KMS-11 (cell line): Measurements from ENCODE around the gene FOXF1.

ENCODE experiments used
- H2AFZ ChIP-seq: fragments of 200-600 bp; sonication (generic); 2 replicates; pipeline ENCODE4 v1.6.1; 2016; ENCODE audit warnings: antibody characterized with exemption, mixed run types, low read depth
- H3K27ac ChIP-seq: fragments of 200-600 bp; sonication (generic); 2 replicates; pipeline ENCODE4 v1.6.1; 2016; ENCODE audit warnings: mild to moderate bottlenecking, mixed run types
- H3K27me3 ChIP-seq: fragments of 200-600 bp; sonication (generic); 2 replicates; pipeline ENCODE4 v1.6.1; 2017; ENCODE audit warnings: mild to moderate bottlenecking, low read depth, mixed run types, moderate library complexity; ENCODE audit not compliant: insufficient read depth
- H3K36me3 ChIP-seq: fragments of 200-600 bp; sonication (generic); 2 replicates; pipeline ENCODE4 v1.6.1; 2017; ENCODE audit warnings: mild to moderate bottlenecking, mixed run types; ENCODE audit not compliant: insufficient read depth
- H3K4me1 ChIP-seq: fragments of 200-600 bp; sonication (generic); 2 replicates; pipeline ENCODE4 v1.6.1; 2016; ENCODE audit warnings: mild to moderate bottlenecking, low read depth, mixed run types; ENCODE audit not compliant: poor library complexity, severe bottlenecking
- H3K4me2 ChIP-seq: fragments of 200-600 bp; sonication (generic); 2 replicates; pipeline ENCODE4 v1.7.0; 2016; ENCODE audit warnings: mild to moderate bottlenecking, mixed run types
- H3K4me3 ChIP-seq: fragments of 200-600 bp; sonication (generic); IDR thresholded peaks from 2 replicates; pipeline ENCODE4 v1.6.1; 2017; ENCODE audit warnings: low read depth, low read length, mixed read lengths; ENCODE audit not compliant: insufficient read depth
- H3K79me2 ChIP-seq: fragments of 200-600 bp; sonication (generic); 2 replicates; pipeline ENCODE4 v1.6.1; 2016; ENCODE audit warnings: low read depth, mixed run types; ENCODE audit not compliant: insufficient read depth
- H3K9ac ChIP-seq: fragments of 200-600 bp; sonication (generic); 2 replicates; pipeline ENCODE4 v1.6.1; 2016; ENCODE audit warnings: mild to moderate bottlenecking, mixed run types
- H4K20me1 ChIP-seq: fragments of 200-600 bp; sonication (generic); 2 replicates; pipeline ENCODE4 v1.6.1; 2016; ENCODE audit warnings: mild to moderate bottlenecking, mixed run types; ENCODE audit not compliant: insufficient read depth
- CTCF ChIP-seq: fragments of 200-600 bp; sonication (generic); conservative IDR thresholded peaks from 2 replicates; pipeline ENCODE4 v1.6.1; 2017; ENCODE audit warnings: low read depth, mild to moderate bottlenecking, antibody characterized with exemption, low read length, moderate library complexity, mixed read lengths

FOXF1 gene

GRCh38 chr16:86534779-86535615, 24.7 kb downstream of the FOXF1 start:
- Histone ChIP-seq H3K79me2 (no peaks in the 10 kb centered on the region), H3K9ac (no peak overlapping the region), H3K4me2 (no peak overlapping the region), H2AFZ (no peak overlapping the region), H3K36me3 (no peaks in the 10 kb centered on the region; the same call in 1 of the 2 replicates), H3K27ac (no peak overlapping the region), H3K4me3 (no peak overlapping the region), H4K20me1 (no peaks in the 10 kb centered on the region), H3K4me1 (no peaks in the 10 kb centered on the region), H3K27me3 (no peaks in the 10 kb centered on the region)
- no peak for TF ChIP-seq CTCF

GRCh38 chr16:86536621-86537020, 26.3 kb downstream of the FOXF1 start:
- H3K36me3 ChIP-seq, result no peaks in the 10 kb centered on the region; the same call in 1 of the 2 replicates
- TF ChIP-seq CTCF, result no peak
- no peaks in the 10 kb centered on the region for H4K20me1 ChIP-seq
- no peak overlapping the region for H3K27ac ChIP-seq
- no peaks in the 10 kb centered on the region for H3K27me3 ChIP-seq
- H2AFZ ChIP-seq, result no peak overlapping the region
- H3K79me2 ChIP-seq, result no peaks in the 10 kb centered on the region
- H3K4me1 ChIP-seq, result no peaks in the 10 kb centered on the region
- no peak overlapping the region for H3K4me3 ChIP-seq
- H3K9ac ChIP-seq, result no peak overlapping the region
- no peak overlapping the region for H3K4me2 ChIP-seq

GRCh38 chr16:86537486-86537885, 27.2 kb downstream of the FOXF1 start:
- H3K79me2 ChIP-seq, result no peaks in the 10 kb centered on the region
- no peaks in the 10 kb centered on the region for H3K27me3 ChIP-seq
- no peaks in the 10 kb centered on the region for H3K4me1 ChIP-seq
- TF ChIP-seq CTCF, result no peak
- H3K4me2 ChIP-seq, result no peak overlapping the region
- H3K27ac ChIP-seq, result no peak overlapping the region
- H3K36me3 ChIP-seq, result no peaks in the 10 kb centered on the region; the same call in 1 of the 2 replicates
- H4K20me1 ChIP-seq, result no peaks in the 10 kb centered on the region
- no peak overlapping the region for H3K9ac ChIP-seq
- no peak overlapping the region for H2AFZ ChIP-seq
- H3K4me3 ChIP-seq, result no peak overlapping the region

- no peaks in the 10 kb centered on the region for H3K79me2 ChIP-seq
- no peaks in the 10 kb centered on the region for H3K27me3 ChIP-seq
- H2AFZ ChIP-seq, result no peak overlapping the region
- no peak for TF ChIP-seq CTCF
- no peak overlapping the region for H3K9ac ChIP-seq
- no peak overlapping the region for H3K4me2 ChIP-seq
- no peaks in the 10 kb centered on the region for H3K4me1 ChIP-seq
- no peaks in the 10 kb centered on the region; the same call in 1 of the 2 replicates for H3K36me3 ChIP-seq
- no peak overlapping the region for H3K27ac ChIP-seq
- H3K4me3 ChIP-seq, result no peak overlapping the region
- H4K20me1 ChIP-seq, result no peaks in the 10 kb centered on the region
Observed at GRCh38 chr16:86538196-86538780, 28.0 kb downstream of the FOXF1 start.
